HepG2 (cell line): ENCODE data around the gene ENTHD1. TPM values are rescaled to one million over a fixed set of nuclear protein-coding genes. Genes with fewer than 3 reads are reported as not detected.

Experiments
- ATAC-seq: fragments of 200-7000 bp; cut with Tn5 transposase; 3 replicates; pipeline ENCODE4 v1.9.1; 2020; ENCODE audit warnings: mild to moderate bottlenecking, moderate library complexity
- BruUV-seq: library from RNA; stranded (reverse); fragments of 400-500 nt; replicated peaks from 2 replicates; lab custom pipeline; 2021; lab: Mats Ljungman, UMichigan
- CTCF ChIA-PET: fragments of 300-600 bp; formaldehyde crosslinking; extraction: SDS; loops from one replicate; lab custom pipeline; 2021; ENCODE audit warnings: low total read pairs, inconsistent platforms, low intra/inter-chr PET ratio; lab: Yijun Ruan, JAX
- POLR2A ChIA-PET: fragments of 350-600 bp; sonication (Branson Sonifier 250); formaldehyde crosslinking; loops from one replicate; lab custom pipeline; 2020; ENCODE audit warnings: antibody characterized with exemption, inconsistent platforms; lab: Yijun Ruan, JAX
- DNase-seq: peaks from one replicate; pipeline ENCODE4 v3.0.0-alpha.2; 2015; ENCODE audit warnings: low spot score
- FAIRE-seq: peaks from 3 replicates; lab custom pipeline; 2011; peaks lifted over from hg19 to GRCh38; lab: Jason Lieb, UNC
- H2AFZ ChIP-seq: one replicate; pipeline ENCODE4 v1.6.1; 2011; ENCODE audit warnings: low read length, inconsistent platforms
- H3K27ac ChIP-seq: fragments of 300-600 bp; 3 replicates; pipeline ENCODE4 v1.8.0; 2011; ENCODE audit warnings: mixed run types, mild to moderate bottlenecking, mixed read lengths, low read length, inconsistent platforms; ENCODE audit not compliant: insufficient read depth; ENCODE audit errors: extremely low read length
- H3K27me3 ChIP-seq, 2 experiments: fragments of 200-600 bp in 1 of 2; 2 replicates in 1 of 2; 3 replicates in 1 of 2; pipeline versions ENCODE4 v1.6.0 to v1.8.0; 2011; ENCODE audit warnings: low read length in 2 of 2, mild to moderate bottlenecking in 2 of 2, moderate library complexity in 2 of 2, inconsistent platforms in 1 of 2; ENCODE audit not compliant: insufficient read depth in 2 of 2, control insufficient read depth in 1 of 2
- H3K36me3 ChIP-seq, 2 experiments: fragments of 200-600 bp in 1 of 2; replicated peaks in 1 of 2; 2 replicates in 1 of 2; 3 replicates in 1 of 2; pipeline versions ENCODE4 v1.5.1 to v1.8.0; 2011; ENCODE audit warnings: low read length in 2 of 2, inconsistent platforms in 1 of 2; ENCODE audit not compliant: insufficient read depth in 2 of 2, control insufficient read depth in 1 of 2
- H3K4me1 ChIP-seq: 2 replicates; pipeline ENCODE4 v1.5.1; 2012; ENCODE audit warnings: low read length, inconsistent platforms; ENCODE audit not compliant: insufficient read depth
- H3K4me2 ChIP-seq: 2 replicates; pipeline ENCODE4 v1.6.0; 2011; ENCODE audit warnings: low read depth, low read length, inconsistent platforms
- H3K4me3 ChIP-seq, 3 experiments: fragments of 200-600 bp in 1 of 3; sonication (generic), shearing (Covaris generic) in 1 of 3; replicated peaks in 1 of 3; 2 replicates each; pipeline ENCODE4 v1.5.1; 2011 to 2016; ENCODE audit warnings: low read length in 3 of 3, inconsistent platforms in 2 of 3, low read depth in 2 of 3, mild to moderate bottlenecking in 2 of 3, control low read depth in 1 of 3, mixed read lengths in 1 of 3; ENCODE audit not compliant: insufficient read depth in 1 of 3
- H3K79me2 ChIP-seq: one replicate; pipeline ENCODE4 v1.6.1; 2011; ENCODE audit warnings: low read length, inconsistent platforms; ENCODE audit not compliant: insufficient read depth
- H3K9ac ChIP-seq: 2 replicates; pipeline ENCODE4 v1.6.0; 2011; ENCODE audit warnings: mild to moderate bottlenecking, low read depth, low read length, inconsistent platforms; ENCODE audit not compliant: insufficient read depth
- H3K9me3 ChIP-seq: 2 replicates; pipeline ENCODE4 v1.5.1; 2012; ENCODE audit warnings: mild to moderate bottlenecking, low read length
- H4K20me1 ChIP-seq: 2 replicates; pipeline ENCODE4 v1.6.0; 2011; ENCODE audit warnings: inconsistent platforms, mild to moderate bottlenecking, low read length, moderate library complexity; ENCODE audit not compliant: insufficient read depth
- CREB1 ChIP-seq, 2 experiments: fragments of 450-650 bp in 1 of 2; IDR thresholded peaks; 2 replicates each; pipeline ENCODE4 v1.6.1; 2016 to 2017; ENCODE audit warnings: control low read depth in 1 of 2, mild to moderate bottlenecking in 1 of 2, missing compliant biosample characterization in 1 of 2, missing genetic modification characterization in 1 of 2
- GFI1 ChIP-seq: sonication (generic); formaldehyde crosslinking; IDR thresholded peaks from 2 replicates; pipeline ENCODE4 v1.5.0; 2020; ENCODE audit warnings: missing genetic modification reagents, mild to moderate bottlenecking, borderline replicate concordance
- RFXANK ChIP-seq: IDR thresholded peaks from 2 replicates; pipeline ENCODE4 v1.6.1; 2016
- SIX1 ChIP-seq: sonication (generic); formaldehyde crosslinking; IDR thresholded peaks from 2 replicates; pipeline ENCODE4 v1.4.0; 2020; ENCODE audit warnings: missing genetic modification reagents, borderline replicate concordance
- ZNF678 ChIP-seq: sonication (generic); formaldehyde crosslinking; IDR thresholded peaks from 2 replicates; pipeline ENCODE4 v1.4.0; 2020; ENCODE audit warnings: mild to moderate bottlenecking, missing genetic modification reagents
- WGBS: methylation state at CpG from one replicate; pipeline ENCODE4 v1.1.6; 2017; ENCODE audit warnings: low lambda C conversion rate; 5-methylcytosine and 5-hydroxymethylcytosine counted together
- in situ Hi-C: cut with HindIII; loops from 2 replicates; pipeline ENCODE4 v1.10.0; 2017; ENCODE audit warnings: low pct_unique_long_range_greater_than_20kb; ENCODE audit not compliant: extremely low pct_ligation_motif_present
- intact Hi-C: fragments of 100-400 bp; cut with micrococcal nuclease; formaldehyde crosslinking; loops from one replicate; pipeline ENCODE4 v1.10.0; 2022; ENCODE audit not compliant: unreplicated experiment
- polyA plus RNA-seq, 8 experiments: library from polyadenylated mRNA; depleted of rRNA in 3 of 8; stranded (reverse) in 7 of 8; unstranded in 1 of 8; fragments of >200 nt; fragmentation: Illumina TruSeq in 4 of 8; extraction: Trizol in 4 of 8; gene quantifications; 2 replicates each; pipeline versions ENCODE4 v1.2.1 to v1.2.3, GENCODE V29; 2011 to 2016; ENCODE audit warnings: low read depth in 4 of 8, missing spikeins in 1 of 8, mixed read lengths in 1 of 8; ENCODE audit not compliant: insufficient read depth in 1 of 8
- total RNA-seq, 5 experiments: library from RNA; depleted of rRNA; stranded (reverse); fragments of >200 nt; fragmentation: Illumina TruSeq; extraction: Trizol; gene quantifications; 2 replicates each; pipeline ENCODE4 v1.2.3, GENCODE V29; 2016; ENCODE audit warnings: low read depth in 1 of 5
- TF ChIP-seq, protein P1 (sequence below): sonication (generic); formaldehyde crosslinking; IDR thresholded peaks from 2 replicates; pipeline ENCODE4 v1.4.0; 2020; ENCODE audit warnings: mild to moderate bottlenecking, missing genetic modification reagents, borderline replicate concordance
- TF ChIP-seq, protein P2 (sequence below): sonication (generic); formaldehyde crosslinking; IDR thresholded peaks from 2 replicates; pipeline ENCODE4; 2020; ENCODE audit warnings: missing genetic modification reagents, mild to moderate bottlenecking, borderline replicate concordance

Gene ENTHD1
- total and polyA plus RNA-seq, 2 of the 13 experiments (the other 11 are each of a cell fraction or from before 2014, with no cell fraction given), result not detected

DNA sequence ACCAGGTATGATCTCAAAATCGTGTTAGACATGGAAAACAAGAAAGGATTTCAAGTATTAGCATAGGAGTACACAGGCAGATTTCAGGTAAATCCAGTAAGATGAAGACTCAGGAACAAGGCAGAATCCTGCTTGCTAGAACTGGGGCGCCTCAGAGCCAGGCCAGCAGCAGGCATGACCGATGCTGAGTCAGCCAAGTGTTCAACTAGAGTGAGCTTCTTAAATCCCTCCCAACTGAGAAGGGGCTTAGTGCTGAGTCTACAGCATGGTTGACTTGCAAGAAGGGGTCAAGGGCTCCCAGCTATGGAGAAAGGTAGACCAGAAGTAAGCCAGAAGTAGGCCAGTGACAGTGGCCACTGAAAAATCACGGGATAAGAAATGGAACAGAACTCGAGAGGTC is 19.8 kb upstream of the ENTHD1 start (continued):
- TF ChIP-seq GFI1 (CRISPR knock-in tag) (no peak), CREB1 (IDR thresholded peaks at IDR 0.05) (no peak), CREB1 (CRISPR knock-in tag; IDR thresholded peaks at IDR 0.05) (no peak), SIX1 (CRISPR knock-in tag) (no peak), ZNF678 (CRISPR knock-in tag) (no peak)
- TF ChIP-seq, protein P1, sequence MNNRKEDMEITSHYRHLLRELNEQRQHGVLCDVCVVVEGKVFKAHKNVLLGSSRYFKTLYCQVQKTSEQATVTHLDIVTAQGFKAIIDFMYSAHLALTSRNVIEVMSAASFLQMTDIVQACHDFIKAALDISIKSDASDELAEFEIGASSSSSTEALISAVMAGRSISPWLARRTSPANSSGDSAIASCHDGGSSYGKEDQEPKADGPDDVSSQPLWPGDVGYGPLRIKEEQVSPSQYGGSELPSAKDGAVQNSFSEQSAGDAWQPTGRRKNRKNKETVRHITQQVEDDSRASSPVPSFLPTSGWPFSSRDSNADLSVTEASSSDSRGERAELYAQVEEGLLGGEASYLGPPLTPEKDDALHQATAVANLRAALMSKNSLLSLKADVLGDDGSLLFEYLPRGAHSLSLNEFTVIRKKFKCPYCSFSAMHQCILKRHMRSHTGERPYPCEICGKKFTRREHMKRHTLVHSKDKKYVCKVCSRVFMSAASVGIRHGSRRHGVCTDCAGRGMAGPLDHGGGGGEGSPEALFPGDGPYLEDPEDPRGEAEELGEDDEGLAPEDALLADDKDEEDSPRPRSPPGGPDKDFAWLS (CRISPR knock-in tag), result no peak
- TF ChIP-seq, protein P2, sequence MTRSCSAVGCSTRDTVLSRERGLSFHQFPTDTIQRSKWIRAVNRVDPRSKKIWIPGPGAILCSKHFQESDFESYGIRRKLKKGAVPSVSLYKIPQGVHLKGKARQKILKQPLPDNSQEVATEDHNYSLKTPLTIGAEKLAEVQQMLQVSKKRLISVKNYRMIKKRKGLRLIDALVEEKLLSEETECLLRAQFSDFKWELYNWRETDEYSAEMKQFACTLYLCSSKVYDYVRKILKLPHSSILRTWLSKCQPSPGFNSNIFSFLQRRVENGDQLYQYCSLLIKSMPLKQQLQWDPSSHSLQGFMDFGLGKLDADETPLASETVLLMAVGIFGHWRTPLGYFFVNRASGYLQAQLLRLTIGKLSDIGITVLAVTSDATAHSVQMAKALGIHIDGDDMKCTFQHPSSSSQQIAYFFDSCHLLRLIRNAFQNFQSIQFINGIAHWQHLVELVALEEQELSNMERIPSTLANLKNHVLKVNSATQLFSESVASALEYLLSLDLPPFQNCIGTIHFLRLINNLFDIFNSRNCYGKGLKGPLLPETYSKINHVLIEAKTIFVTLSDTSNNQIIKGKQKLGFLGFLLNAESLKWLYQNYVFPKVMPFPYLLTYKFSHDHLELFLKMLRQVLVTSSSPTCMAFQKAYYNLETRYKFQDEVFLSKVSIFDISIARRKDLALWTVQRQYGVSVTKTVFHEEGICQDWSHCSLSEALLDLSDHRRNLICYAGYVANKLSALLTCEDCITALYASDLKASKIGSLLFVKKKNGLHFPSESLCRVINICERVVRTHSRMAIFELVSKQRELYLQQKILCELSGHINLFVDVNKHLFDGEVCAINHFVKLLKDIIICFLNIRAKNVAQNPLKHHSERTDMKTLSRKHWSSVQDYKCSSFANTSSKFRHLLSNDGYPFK (CRISPR knock-in tag), result no peak

DNA sequence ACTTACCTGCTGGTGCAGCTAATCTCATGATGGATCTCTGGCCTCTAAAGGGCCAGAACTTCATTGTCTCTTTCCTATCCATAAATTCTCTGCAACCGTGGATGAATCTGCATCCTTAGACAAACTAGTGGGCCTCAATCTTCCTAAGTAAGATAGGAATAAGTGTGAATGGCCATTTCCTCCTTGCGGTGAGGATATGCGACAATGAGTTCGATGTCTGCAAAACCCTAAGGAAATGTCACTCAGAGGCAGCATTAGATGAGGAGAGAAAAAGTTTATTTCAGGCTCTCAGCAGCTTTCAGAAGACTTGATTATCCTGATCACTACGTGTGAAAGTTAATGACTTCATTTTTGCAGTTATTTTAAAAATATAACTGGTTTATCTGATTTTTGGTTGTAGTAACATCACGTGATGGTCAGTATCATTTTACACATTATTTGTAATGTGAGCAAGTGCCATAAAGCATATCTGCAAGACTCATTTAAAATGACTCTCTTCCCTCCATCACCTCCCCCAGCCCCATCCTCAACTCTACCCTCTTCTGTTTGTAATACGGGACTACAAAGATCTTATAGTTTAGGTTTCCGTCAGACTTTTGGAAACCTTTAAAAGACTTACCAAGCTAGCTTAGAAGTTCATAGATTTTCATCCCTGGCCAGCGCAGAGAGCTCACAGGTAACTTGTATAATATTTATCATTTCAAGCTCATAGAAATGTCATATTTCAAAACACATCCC is 17.5 kb upstream of the ENTHD1 start:
- intact Hi-C loops, result no loop called here
- no peak overlapping the region for H3K27ac ChIP-seq
- ChIA-PET POLR2A (no interaction called here), CTCF (no interaction called here)
- no peaks in the 10 kb centered on the region for H3K4me1 ChIP-seq
- no peaks in the 10 kb centered on the region for H3K9me3 ChIP-seq
- no TSS peak for BruUV-seq
- H2AFZ ChIP-seq, result no peak overlapping the region
- peaks cover 0 to 21% of the 10 kb centered on the region in 2 experiments; a peak in 3 of 5 replicates for H3K27me3 ChIP-seq
- DNase-seq, result no peak
- H3K79me2 ChIP-seq, result no peaks in the 10 kb centered on the region
- no peak for ATAC-seq
- no peak overlapping the region for H3K9ac ChIP-seq
- no peak overlapping the region for H3K4me2 ChIP-seq
- no peak overlapping the region for H3K4me3 ChIP-seq
- 50% methylated on average over 9 of the region's 9 CpGs for WGBS
- no peaks in the 10 kb centered on the region for H3K36me3 ChIP-seq
- in situ Hi-C loops, result no loop called here
- no peak for TF ChIP-seq RFXANK
- no peaks in the 10 kb centered on the region for H4K20me1 ChIP-seq
- FAIRE-seq, result no peak
